Activated CD4-positive, alpha-beta T cell treated with anti-CD3 and anti-CD28 coated beads, Interleukin-2, amount 10 ng/mL, durations not matched to agents 24 days and 14 days (primary cell): Measurements from ENCODE around the gene RGPD6. TPM values are rescaled to one million over a fixed set of nuclear protein-coding genes. Genes with fewer than 3 reads are reported as not detected.
"Not testable (repeated sequence)": the region's sequence is repeated elsewhere in the genome, so short reads cannot be mapped to it uniquely, and the experiment has no call there.

Experiments used
- DNase-seq: peaks from one replicate; pipeline ENCODE4 v3.0.0; 2022
- H3K27ac Mint-ChIP-seq: one replicate; pipeline ENCODE4 v1.8.0; 2022; ENCODE audit warnings: mild to moderate bottlenecking, mixed read lengths
- H3K27me3 Mint-ChIP-seq: one replicate; pipeline ENCODE4 v1.8.0; 2022; ENCODE audit warnings: mixed read lengths
- H3K36me3 Mint-ChIP-seq: one replicate; pipeline ENCODE4 v1.8.0; 2022; ENCODE audit warnings: low read depth, mild to moderate bottlenecking, mixed read lengths
- H3K4me1 Mint-ChIP-seq: one replicate; pipeline ENCODE4 v1.8.0; 2021; ENCODE audit warnings: mixed read lengths
- H3K4me3 Mint-ChIP-seq: one replicate; pipeline ENCODE4 v1.8.0; 2022; ENCODE audit warnings: mild to moderate bottlenecking, moderate library complexity, mixed read lengths
- H3K9me3 Mint-ChIP-seq: one replicate; pipeline ENCODE4 v1.8.0; 2021; ENCODE audit warnings: mixed read lengths
- intact Hi-C: fragments of 100-400 bp; cut with micrococcal nuclease; formaldehyde crosslinking; loops from one replicate; pipeline ENCODE4 v1.15.1; 2023
- total RNA-seq: library from RNA; stranded (reverse); gene quantifications from 2 replicates; pipeline ENCODE4 v1.2.3, GENCODE V29; 2022

RGPD6 gene
- total RNA-seq, 1 donor from 2014 or later, result 16.9 TPM

DNA sequence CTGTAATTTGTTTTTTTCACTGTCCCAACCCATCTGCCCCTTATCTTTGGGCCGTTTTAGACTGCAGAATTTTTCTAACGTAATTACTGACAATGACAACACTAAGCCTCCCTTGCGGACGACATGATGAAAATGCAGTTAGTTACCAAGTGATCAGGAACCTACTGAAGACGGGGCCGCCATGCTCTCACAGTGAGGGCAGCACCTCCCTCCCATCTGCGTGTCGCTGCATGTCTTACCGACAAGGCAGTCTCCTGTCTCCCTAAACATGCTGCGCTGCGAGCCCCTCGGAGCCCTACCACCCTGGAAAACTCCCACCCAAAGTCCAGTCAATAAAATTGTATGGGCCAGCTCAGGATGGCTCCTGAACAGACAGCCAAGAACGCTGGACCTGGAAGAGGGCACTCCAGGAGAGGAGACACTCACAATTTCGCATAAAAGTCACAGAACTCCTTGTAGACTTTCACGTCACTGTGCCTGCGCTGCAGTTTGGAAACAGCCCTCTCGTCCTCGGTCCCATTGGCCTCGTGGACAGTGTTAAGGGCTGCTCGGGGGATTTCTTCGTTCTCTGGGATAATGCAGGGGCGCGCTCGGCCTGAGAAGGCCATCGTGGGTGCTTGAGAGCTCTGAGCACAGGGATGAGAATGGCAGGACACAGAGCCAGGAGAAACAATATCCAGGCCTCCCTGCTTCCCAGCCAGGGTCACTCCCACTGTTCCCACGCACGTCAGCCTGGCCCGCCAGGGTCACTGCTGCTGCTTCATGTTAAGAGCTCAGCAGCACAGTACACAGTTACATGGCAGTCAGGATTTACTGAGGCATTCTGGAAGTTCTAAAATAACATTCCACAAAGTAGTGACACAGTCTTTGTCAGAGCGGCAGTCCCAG, 104.6 kb downstream of the RGPD6 start, which contains the start of gene LIMS4:
TSS of gene LIMS4 (minus strand) at position 646 of the 888 bp plus-strand sequence. CDS start at position 608, 38 bp downstream.
- intact Hi-C loops, H3K4me1 Mint-ChIP-seq, H3K4me3 Mint-ChIP-seq, H3K27ac Mint-ChIP-seq, H3K36me3 Mint-ChIP-seq, DNase-seq, H3K27me3 Mint-ChIP-seq, H3K9me3 Mint-ChIP-seq: not testable (repeated sequence)

DNA sequence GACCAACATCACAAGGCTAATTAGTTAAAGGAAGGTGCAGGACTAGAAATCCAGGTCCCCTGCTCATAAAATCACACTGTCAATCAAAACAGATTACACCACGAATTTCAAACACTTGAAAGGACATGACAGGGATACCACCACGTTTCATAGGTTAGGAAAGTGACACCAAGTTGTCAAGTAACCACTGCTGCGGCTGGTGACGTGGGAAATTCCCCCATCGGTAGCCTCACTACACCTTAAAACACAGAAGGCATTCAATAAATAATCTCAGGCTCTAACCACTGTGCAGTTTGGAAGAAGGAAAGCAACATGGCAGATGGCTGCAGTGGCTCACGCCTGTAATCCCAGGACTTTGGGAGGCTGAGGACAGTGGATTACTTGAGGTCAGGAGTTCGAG, 108.1 kb downstream of the RGPD6 start:
- intact Hi-C loops, H3K27ac Mint-ChIP-seq, H3K27me3 Mint-ChIP-seq, H3K4me1 Mint-ChIP-seq, H3K9me3 Mint-ChIP-seq, H3K36me3 Mint-ChIP-seq, H3K4me3 Mint-ChIP-seq, DNase-seq: not testable (repeated sequence)

DNA sequence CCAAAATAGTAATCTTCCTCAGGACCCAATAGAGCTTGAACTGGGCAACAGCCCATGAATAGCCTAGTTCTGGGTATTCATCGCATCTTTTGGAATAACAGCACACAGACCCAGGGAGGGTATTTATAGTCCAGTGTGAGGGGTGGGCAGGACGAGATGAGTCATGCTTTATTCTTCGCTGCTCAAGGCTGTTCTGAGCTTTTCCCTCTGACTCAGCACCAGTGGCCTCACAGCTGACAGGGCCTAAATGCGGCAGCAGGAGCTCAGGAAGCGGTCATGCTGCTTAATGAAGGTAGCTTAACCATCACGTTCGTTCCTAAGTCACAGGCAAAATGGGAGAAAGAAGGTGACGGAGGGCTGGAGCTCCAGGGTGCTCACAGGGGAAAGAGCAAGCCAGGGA, 111.7 kb downstream of the RGPD6 start:
- H3K27ac Mint-ChIP-seq, H3K4me3 Mint-ChIP-seq, H3K9me3 Mint-ChIP-seq, H3K27me3 Mint-ChIP-seq, intact Hi-C loops, DNase-seq, H3K4me1 Mint-ChIP-seq, H3K36me3 Mint-ChIP-seq: not testable (repeated sequence)

Other genes with a start within 250 kb of the RGPD6 start
- not detected in 2 replicates for gene LIMS4, start 104.4 kb downstream of the RGPD6 start, total RNA-seq
- 58.4 and 61.7 TPM in 2 replicates for gene BUB1, start 100.8 kb upstream of the RGPD6 start, total RNA-seq
- gene ACOXL, start 155.4 kb upstream of the RGPD6 start, total RNA-seq, result 0.69 and 1.0 TPM in 2 replicates